Gastrocnemius medialis (tissue), 4 donors: ENCODE data around the gene SIL1.

Experiments
- CTCF ChIP-seq, 5 experiments: fragments of 450-650 bp in 3 of 5; fragments of 200-600 bp in 2 of 5; sonication (generic) in 2 of 5; IDR thresholded peaks in 4 of 5; conservative IDR thresholded peaks in 1 of 5; 1 replicate in 4 of 5; 2 replicates in 1 of 5; pipeline ENCODE4 v1.5.1; 2016 to 2019; ENCODE audit warnings: antibody characterized with exemption in 5 of 5, mild to moderate bottlenecking in 3 of 5, moderate library complexity in 3 of 5
- POLR2A ChIP-seq, 2 donors: fragments of 450-650 bp; IDR thresholded peaks; one replicate each; pipeline ENCODE4 v1.6.1; 2017; ENCODE audit warnings: antibody characterized with exemption in 2 of 2, mild to moderate bottlenecking in 2 of 2, moderate library complexity in 2 of 2

- TF ChIP-seq CTCF (IDR thresholded peaks at IDR 0.05 in 4 of 5, conservative IDR thresholded peaks at IDR 0.05 in 1 of 5) (no peak), POLR2A (IDR thresholded peaks at IDR 0.05) (no peak)
Observed at GRCh38 chr5:138936225-138936967, 261.8 kb downstream of the SIL1 start.
